K562 (cell line): ENCODE data around the gene CCDC88C. TPM values are rescaled to one million over a fixed set of nuclear protein-coding genes. Genes with fewer than 3 reads are reported as not detected.

ENCODE experiments used
- ATAC-seq: fragments of 200-7000 bp; cut with Tn5 transposase; 3 replicates; pipeline ENCODE4 v1.9.1; 2020; ENCODE audit warnings: moderate library complexity
- BruUV-seq: library from RNA; stranded (reverse); fragments of 400-500 nt; replicated peaks from 2 replicates; lab custom pipeline; 2021; lab: Mats Ljungman, UMichigan
- CTCF ChIA-PET: fragments of 300-600 bp; formaldehyde crosslinking; extraction: SDS; loops from one replicate; lab custom pipeline; 2021; ENCODE audit warnings: low intra/inter-chr PET ratio; lab: Yijun Ruan, JAX
- POLR2A ChIA-PET: fragments of 300-600, 350-650 bp; sonication (Branson Sonifier 250); formaldehyde crosslinking; extraction: SDS; loops from one replicate; lab custom pipeline; 2021; ENCODE audit warnings: antibody characterized with exemption, inconsistent platforms; lab: Yijun Ruan, JAX
- DNase-seq, 4 experiments: peaks; one replicate each; pipeline versions ENCODE4 v3.0.0 to v3.0.0-alpha.2; 2011 to 2018; ENCODE audit warnings: low spot score in 3 of 4, mixed read lengths in 3 of 4; ENCODE audit errors: extremely low read depth in 1 of 4
- FAIRE-seq: peaks from 2 replicates; lab custom pipeline; 2011; peaks lifted over from hg19 to GRCh38; lab: Jason Lieb, UNC
- H2AFZ ChIP-seq: 2 replicates; pipeline ENCODE4 v1.6.0; 2011; ENCODE audit warnings: low read depth, low read length, control low read depth, inconsistent platforms
- H3K27ac ChIP-seq: fragments of 200-600 bp; 3 replicates; pipeline ENCODE4 v1.8.0; 2011; ENCODE audit warnings: low read depth, mild to moderate bottlenecking, control low read depth, inconsistent platforms, low read length, moderate library complexity, mixed read lengths; ENCODE audit errors: extremely low read depth
- H3K27me3 ChIP-seq, 2 experiments: fragments of 300-600 bp in 1 of 2; 2 replicates in 1 of 2; 3 replicates in 1 of 2; pipeline versions ENCODE4 v1.6.0 to v1.8.0; 2011; ENCODE audit warnings: inconsistent platforms in 2 of 2, low read length in 2 of 2, mild to moderate bottlenecking in 1 of 2, mixed read lengths in 1 of 2, moderate library complexity in 1 of 2; ENCODE audit not compliant: control insufficient read depth in 2 of 2, insufficient read depth in 2 of 2
- H3K36me3 ChIP-seq: fragments of 300-600 bp; 3 replicates; pipeline ENCODE4 v1.8.0; 2011; ENCODE audit warnings: mild to moderate bottlenecking, low read length, inconsistent platforms; ENCODE audit not compliant: control insufficient read depth, insufficient read depth
- H3K4me1 ChIP-seq, 2 experiments: fragments of 200-600 bp in 1 of 2; replicated peaks in 1 of 2; 2 replicates in 1 of 2; 3 replicates in 1 of 2; pipeline versions ENCODE4 v1.5.1 to v1.8.0; 2011; ENCODE audit warnings: inconsistent platforms in 2 of 2, low read length in 2 of 2, mild to moderate bottlenecking in 1 of 2, mixed read lengths in 1 of 2, moderate library complexity in 1 of 2; ENCODE audit not compliant: control insufficient read depth in 2 of 2, insufficient read depth in 2 of 2
- H3K4me2 ChIP-seq: 2 replicates; pipeline ENCODE4 v1.6.1; 2011; ENCODE audit warnings: low read length, control low read depth, inconsistent platforms, mixed read lengths; ENCODE audit not compliant: insufficient read depth
- H3K4me3 ChIP-seq: fragments of 200-600 bp; sonication (generic), shearing (Covaris generic); 2 replicates; pipeline ENCODE4 v1.5.1; 2016; ENCODE audit warnings: control low read depth, inconsistent platforms
- H3K79me2 ChIP-seq: fragments of 200-600 bp; 3 replicates; pipeline ENCODE4 v1.8.0; 2011; ENCODE audit warnings: low read length, inconsistent platforms; ENCODE audit not compliant: control insufficient read depth, insufficient read depth
- H3K9ac ChIP-seq, 2 experiments: 2 replicates each; pipeline versions ENCODE4 v1.6.0 to v1.6.1; 2011; ENCODE audit warnings: low read depth in 2 of 2, low read length in 2 of 2, control low read depth in 1 of 2, inconsistent platforms in 1 of 2, mild to moderate bottlenecking in 1 of 2, mixed read lengths in 1 of 2; ENCODE audit not compliant: insufficient read depth in 1 of 2
- H3K9me1 ChIP-seq: one replicate; pipeline ENCODE4 v1.6.0; 2011; ENCODE audit warnings: inconsistent platforms, mild to moderate bottlenecking, low read length, moderate library complexity; ENCODE audit not compliant: control insufficient read depth, insufficient read depth
- H3K9me3 ChIP-seq: replicated peaks from 2 replicates; pipeline ENCODE4 v1.5.1; 2011; ENCODE audit warnings: low read depth, low read length, inconsistent platforms; ENCODE audit not compliant: control insufficient read depth, insufficient read depth
- H4K20me1 ChIP-seq: replicated peaks from 2 replicates; pipeline ENCODE4 v1.6.1; 2011; ENCODE audit warnings: low read length, inconsistent platforms, mixed read lengths; ENCODE audit not compliant: control insufficient read depth, insufficient read depth
- ARID2 ChIP-seq: fragments of 450-650 bp; IDR thresholded peaks from 2 replicates; pipeline ENCODE4 v1.6.1; 2017; ENCODE audit warnings: antibody characterized with exemption, mild to moderate bottlenecking
- CBX1 ChIP-seq: sonication (generic); IDR thresholded peaks from 2 replicates; pipeline ENCODE4 v1.6.1; 2016; ENCODE audit warnings: antibody characterized with exemption, low read depth, mild to moderate bottlenecking
- CBX2 ChIP-seq: fragments of 200-600 bp; sonication (generic); IDR thresholded peaks from one replicate; pipeline ENCODE4 v1.6.1; 2012; ENCODE audit warnings: mild to moderate bottlenecking, low read length, inconsistent platforms; ENCODE audit not compliant: insufficient read depth, poor library complexity, severe bottlenecking
- CHD1 ChIP-seq: fragments of 200-600 bp; sonication (generic); IDR thresholded peaks from one replicate; pipeline ENCODE4 v1.6.1; 2012; ENCODE audit warnings: mild to moderate bottlenecking, moderate library complexity, low read length, inconsistent platforms
- ELF1 ChIP-seq: fragments of 200-800 bp; sonication (Bioruptor generic); IDR thresholded peaks from 2 replicates; pipeline ENCODE4 v1.6.1; 2016; ENCODE audit warnings: missing genetic modification characterization, missing compliant biosample characterization
- GATAD2A ChIP-seq: fragments of 450-650 bp; IDR thresholded peaks from 2 replicates; pipeline ENCODE4 v1.6.1; 2017
- GTF2A2 ChIP-seq: IDR thresholded peaks from 2 replicates; pipeline ENCODE4 v1.6.1; 2016; ENCODE audit warnings: mild to moderate bottlenecking, missing genetic modification characterization, missing compliant biosample characterization
- GTF2F1 ChIP-seq: IDR thresholded peaks from 2 replicates; pipeline ENCODE4 v1.6.1; 2011; ENCODE audit warnings: low read depth, low read length, improper control_type of control experiment
- HES1 ChIP-seq: fragments of 450-650 bp; IDR thresholded peaks from 2 replicates; pipeline ENCODE4 v1.6.1; 2016; ENCODE audit warnings: low read depth, mild to moderate bottlenecking, moderate library complexity
- IFI16 ChIP-seq: fragments of 250-450 bp; sonication (Bioruptor Pico); IDR thresholded peaks from 2 replicates; pipeline ENCODE4 v2.1.2; 2022; ENCODE audit warnings: mild to moderate bottlenecking, inconsistent platforms
- MAFF ChIP-seq: IDR thresholded peaks from 2 replicates; pipeline ENCODE4 v1.6.1; 2012; ENCODE audit warnings: low read length, improper control_type of control experiment
- NBN ChIP-seq: fragments of 450-650 bp; IDR thresholded peaks from 2 replicates; pipeline ENCODE4 v1.6.1; 2016; ENCODE audit warnings: low read depth, mild to moderate bottlenecking
- NFRKB ChIP-seq: fragments of 450-650 bp; IDR thresholded peaks from 2 replicates; pipeline ENCODE4 v1.6.1; 2016; ENCODE audit warnings: low read depth
- POLR2AphosphoS2 ChIP-seq: IDR thresholded peaks from 2 replicates; pipeline ENCODE4 v1.6.1; 2012; ENCODE audit warnings: low read length, improper control_type of control experiment
- POLR2G ChIP-seq: fragments of 200-400 bp; formaldehyde crosslinking; IDR thresholded peaks from 2 replicates; pipeline ENCODE4 v1.6.1; 2017; ENCODE audit warnings: low read depth, mild to moderate bottlenecking, antibody characterized with exemption, low read length, moderate library complexity
- U2AF2 ChIP-seq: fragments of 200-400 bp; formaldehyde crosslinking; optimal IDR thresholded peaks from 2 replicates; pipeline ENCODE3; 2017; ENCODE audit warnings: low read depth, mild to moderate bottlenecking, low read length
- ZBTB9 ChIP-seq: fragments of 450-650 bp; formaldehyde crosslinking; IDR thresholded peaks from 2 replicates; pipeline ENCODE4 v1.4.0; 2020; ENCODE audit warnings: mild to moderate bottlenecking, moderate library complexity
- ZC3H4 ChIP-seq: sonication (generic); formaldehyde crosslinking; IDR thresholded peaks from 2 replicates; pipeline ENCODE4 v1.9.0; 2021; ENCODE audit warnings: missing genetic modification reagents, borderline replicate concordance
- WGBS: fragments of 100-300 bp; shearing (Covaris generic); methylation state at CpG from one replicate; pipeline ENCODE4 v1.1.6; 2016; ENCODE audit warnings: low coverage, mixed read lengths; ENCODE audit not compliant: insufficient coverage; ENCODE audit errors: missing lambda C conversion rate; 5-methylcytosine and 5-hydroxymethylcytosine counted together
- in situ Hi-C: fragments of 300-500 bp; cut with MboI; formaldehyde crosslinking; loops from 4 replicates; pipeline ENCODE4 v1.15.0; 2018; ENCODE audit warnings: inconsistent platforms, mixed read lengths
- intact Hi-C: fragments of 100-400 bp; cut with micrococcal nuclease; formaldehyde crosslinking; loops from 2 replicates; pipeline ENCODE4 v1.14.2; 2022
- polyA plus RNA-seq, 8 experiments: library from polyadenylated mRNA; depleted of rRNA in 4 of 8; stranded (reverse) in 5 of 8; unstranded in 3 of 8; fragments of >200 nt; fragmentation: Nextera tagmentation in 2 of 8; fragmentation: Illumina TruSeq in 1 of 8; extraction: Ambion mirVana in 2 of 8; extraction: Trizol in 1 of 8; gene quantifications; 2 replicates each; pipeline versions ENCODE4 v1.2.1 to v1.2.3, GENCODE V29; 2011 to 2014; ENCODE audit warnings: inconsistent platforms in 1 of 8, missing spikeins in 1 of 8
- total RNA-seq, 7 experiments: library from RNA; depleted of rRNA in 6 of 7; stranded (reverse); fragments of >200 nt in 6 of 7; fragmentation: Illumina TruSeq in 2 of 7; extraction: Trizol in 2 of 7; gene quantifications; 2 replicates each; pipeline versions ENCODE4 v1.2.1 to v1.2.3, GENCODE V29; 2011 to 2021; ENCODE audit warnings: low replicate concordance in 1 of 7
- TF ChIP-seq, protein P1 (sequence below): fragments of 450-650 bp; IDR thresholded peaks from 2 replicates; pipeline ENCODE4 v1.6.1; 2014; ENCODE audit warnings: low read depth, mild to moderate bottlenecking, moderate library complexity, borderline replicate concordance

CCDC88C gene
- total and polyA plus RNA-seq, 9 of the 15 experiments (the other 6 are each of a cell fraction or from before 2014, with no cell fraction given) = 0.62 to 22.5 (median 10.7) TPM

DNA sequence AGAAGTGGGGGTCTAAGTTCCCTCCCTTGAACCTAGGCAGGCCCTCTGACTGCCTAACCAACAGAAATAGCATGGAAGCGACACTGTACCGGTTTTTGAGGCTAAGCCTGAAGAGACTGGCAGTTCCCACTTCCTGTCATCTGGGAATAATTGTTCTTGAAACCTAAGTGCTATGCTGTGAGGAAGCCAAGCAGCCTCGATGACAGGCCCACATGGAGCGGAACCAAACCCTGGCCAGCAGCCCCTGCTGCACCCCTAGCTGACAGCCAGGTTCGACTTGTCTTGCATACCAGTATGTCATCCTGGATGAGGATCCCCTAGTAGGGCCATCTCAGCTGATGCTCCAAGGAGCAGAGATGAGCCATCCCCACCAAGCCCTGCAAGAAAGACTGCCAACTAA lies 166.7 kb downstream of the CCDC88C start:
- Histone ChIP-seq H4K20me1 (no peaks in the 10 kb centered on the region), H3K27me3 (no peaks in the 10 kb centered on the region), H3K9me1 (no peaks in the 10 kb centered on the region), H3K9me3 (no peaks in the 10 kb centered on the region), H2AFZ (no peak overlapping the region), H3K4me1 (peaks cover 17 to 19% of the 10 kb centered on the region in 2 experiments), H3K36me3 (no peaks in the 10 kb centered on the region), H3K4me3 (no peak overlapping the region), H3K27ac (no peak overlapping the region), H3K79me2 (no peaks in the 10 kb centered on the region; the same call in 1 of the 3 replicates), H3K9ac (no peak overlapping the region), H3K4me2 (no peak overlapping the region)
- DNase-seq (no peak), ATAC-seq (no peak), FAIRE-seq (no peak)
- CTCF ChIA-PET = no interaction called here
- in situ Hi-C loops = no loop called here
- 79% methylated on average over 5 of the region's 5 CpGs for WGBS
- TF ChIP-seq CBX1 = no peak
- TF ChIP-seq ZC3H4 = no peak
- TF ChIP-seq ARID2 = no peak
- no peak for TF ChIP-seq CBX2
- TF ChIP-seq GTF2A2 (tag) = no peak
- TF ChIP-seq NBN = no peak
- no peak for TF ChIP-seq HES1
- TF ChIP-seq NFRKB = no peak
- no peak for TF ChIP-seq IFI16 (CRISPR knock-in tag)
- TF ChIP-seq GTF2F1 = no peak
- TF ChIP-seq ZBTB9 = no peak
- no peak for TF ChIP-seq GATAD2A
- no peak for TF ChIP-seq CHD1
- no peak for TF ChIP-seq U2AF2
- no peak for TF ChIP-seq POLR2G
- no peak for TF ChIP-seq MAFF
- TF ChIP-seq POLR2AphosphoS2 = no peak
- TF ChIP-seq ELF1 (tag) = no peak
- TF ChIP-seq, protein P1, sequence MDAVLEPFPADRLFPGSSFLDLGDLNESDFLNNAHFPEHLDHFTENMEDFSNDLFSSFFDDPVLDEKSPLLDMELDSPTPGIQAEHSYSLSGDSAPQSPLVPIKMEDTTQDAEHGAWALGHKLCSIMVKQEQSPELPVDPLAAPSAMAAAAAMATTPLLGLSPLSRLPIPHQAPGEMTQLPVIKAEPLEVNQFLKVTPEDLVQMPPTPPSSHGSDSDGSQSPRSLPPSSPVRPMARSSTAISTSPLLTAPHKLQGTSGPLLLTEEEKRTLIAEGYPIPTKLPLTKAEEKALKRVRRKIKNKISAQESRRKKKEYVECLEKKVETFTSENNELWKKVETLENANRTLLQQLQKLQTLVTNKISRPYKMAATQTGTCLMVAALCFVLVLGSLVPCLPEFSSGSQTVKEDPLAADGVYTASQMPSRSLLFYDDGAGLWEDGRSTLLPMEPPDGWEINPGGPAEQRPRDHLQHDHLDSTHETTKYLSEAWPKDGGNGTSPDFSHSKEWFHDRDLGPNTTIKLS = no peak
- BruUV-seq = no TSS peak
- POLR2A ChIA-PET = interaction anchor here (0.6 kb wide), 1 partner anchor 9 kb away, joined by 3 read pairs; no protein-coding TSS in a partner anchor
- intact Hi-C loops = no loop called here
